Natural killer cell (primary cell): ENCODE results near the gene PRRC2C. TPM values are rescaled to one million over a fixed set of nuclear protein-coding genes. Genes with fewer than 3 reads are reported as not detected.

Source experiments
- ATAC-seq, 3 donors: fragments of 150-1000 bp in 2 of 3; fragments of 200-7000 bp in 1 of 3; cut with Tn5 transposase; 1 replicate in 1 of 3; 2 replicates in 2 of 3; pipeline ENCODE4 v1.10.0; 2021; ENCODE audit warnings: mild to moderate bottlenecking in 2 of 3, moderate library complexity in 2 of 3
- DNase-seq, 2 donors: peaks; one replicate each; pipeline versions ENCODE4 v3.0.0 to v3.0.0-alpha.2; 2013 to 2021; ENCODE audit warnings: mixed read lengths in 1 of 2
- H3K27ac ChIP-seq: one replicate; pipeline ENCODE4 v1.5.1; 2013; ENCODE audit warnings: mild to moderate bottlenecking, low read length
- H3K27me3 ChIP-seq: one replicate; pipeline ENCODE4 v1.6.1; 2013; ENCODE audit warnings: low read length; ENCODE audit not compliant: control insufficient read depth, insufficient read depth
- H3K36me3 ChIP-seq: one replicate; pipeline ENCODE4 v1.6.1; 2013; ENCODE audit warnings: low read length; ENCODE audit not compliant: control insufficient read depth, insufficient read depth
- H3K4me1 ChIP-seq: one replicate; pipeline ENCODE4 v1.6.1; 2013; ENCODE audit warnings: low read length; ENCODE audit not compliant: control insufficient read depth, insufficient read depth
- H3K4me3 ChIP-seq: one replicate; pipeline ENCODE4 v1.5.1; 2013; ENCODE audit warnings: low read length
- H3K9me3 ChIP-seq: one replicate; pipeline ENCODE4 v1.6.1; 2013; ENCODE audit warnings: low read length; ENCODE audit not compliant: control insufficient read depth, insufficient read depth
- H3K27ac Mint-ChIP-seq, 2 donors: one replicate each; pipeline ENCODE4 v1.8.0; 2022; ENCODE audit warnings: mild to moderate bottlenecking in 2 of 2, mixed read lengths in 2 of 2, moderate library complexity in 1 of 2
- H3K27me3 Mint-ChIP-seq, 2 donors: one replicate each; pipeline ENCODE4 v1.8.0; 2022; ENCODE audit warnings: low read depth in 2 of 2, mixed read lengths in 2 of 2
- H3K36me3 Mint-ChIP-seq: one replicate; pipeline ENCODE4 v1.8.0; 2022; ENCODE audit warnings: mixed read lengths
- H3K4me1 Mint-ChIP-seq, 2 donors: one replicate each; pipeline ENCODE4 v1.8.0; 2022; ENCODE audit warnings: mixed read lengths in 2 of 2
- H3K4me3 Mint-ChIP-seq: one replicate; pipeline ENCODE4 v1.8.0; 2022; ENCODE audit warnings: mild to moderate bottlenecking, moderate library complexity, mixed read lengths
- H3K9me3 Mint-ChIP-seq, 2 donors: one replicate each; pipeline ENCODE4 v1.8.0; 2022; ENCODE audit warnings: mixed read lengths in 2 of 2
- CTCF ChIP-seq: fragments of 200-600 bp; IDR thresholded peaks from one replicate; pipeline ENCODE4 v1.8.0; 2022; ENCODE audit warnings: antibody characterized with exemption
- WGBS: methylation state at CpG from one replicate; pipeline ENCODE4 v1.1.7; 2013; ENCODE audit warnings: missing lambda C conversion rate; ENCODE audit not compliant: insufficient coverage; 5-methylcytosine and 5-hydroxymethylcytosine counted together
- intact Hi-C: fragments of 100-400 bp; cut with micrococcal nuclease; formaldehyde crosslinking; loops from one replicate; pipeline ENCODE4 v1.14.2; 2022
- total RNA-seq, 4 donors: library from RNA; stranded (reverse); fragments of 120-200 nt in 1 of 4; gene quantifications; one replicate each; pipeline versions ENCODE4 v1.2.3 to v1.2.4, GENCODE V29; 2013 to 2022

PRRC2C gene
- total RNA-seq, 3 donors from 2014 or later (not counting 1 experiment from before 2014, with no cell fraction given), result 330 to 355 (median 353) TPM

GRCh38 chr1:171515741-171516140 is 30.4 kb downstream of the PRRC2C start:
- Histone ChIP-seq H3K9me3 (no peaks in the 10 kb centered on the region), H3K36me3 (peaks cover 71% of the 10 kb centered on the region), H3K4me3 (no peak overlapping the region), H3K27me3 (no peaks in the 10 kb centered on the region), H3K4me1 (no peaks in the 10 kb centered on the region), H3K27ac (no peak overlapping the region)
- H3K9me3 Mint-ChIP-seq, result no peaks in the 10 kb centered on the region
- no peak for TF ChIP-seq CTCF
- DNase-seq (no peak), ATAC-seq (no peak)
- no peak overlapping the region for H3K4me3 Mint-ChIP-seq
- peaks cover 46 to 59% of the 10 kb centered on the region in 2 donors for H3K4me1 Mint-ChIP-seq
- H3K36me3 Mint-ChIP-seq, result peaks cover 24% of the 10 kb centered on the region
- 94% methylated on average over 2 of the region's 4 CpGs for WGBS
- H3K27me3 Mint-ChIP-seq, result no peaks in the 10 kb centered on the region
- H3K27ac Mint-ChIP-seq, result peak overlapping the region; percentile 33 to 67
- intact Hi-C loops, result no loop called here

GRCh38 chr1:171521567-171521966 is 36.2 kb downstream of the PRRC2C start:
- no peaks in the 10 kb centered on the region for H3K9me3 ChIP-seq
- intact Hi-C loops, result no loop called here
- no peak overlapping the region for H3K27ac ChIP-seq
- no peaks in the 10 kb centered on the region for H3K27me3 Mint-ChIP-seq
- H3K4me1 ChIP-seq, result no peaks in the 10 kb centered on the region
- DNase-seq, result no peak
- peaks cover 81% of the 10 kb centered on the region for H3K36me3 ChIP-seq
- no peak overlapping the region for H3K4me3 ChIP-seq
- H3K4me3 Mint-ChIP-seq, result no peak overlapping the region
- TF ChIP-seq CTCF, result no peak
- peaks cover 9 to 19% of the 10 kb centered on the region in 2 donors for H3K4me1 Mint-ChIP-seq
- no peaks in the 10 kb centered on the region for H3K9me3 Mint-ChIP-seq
- no peaks in the 10 kb centered on the region for H3K27me3 ChIP-seq
- WGBS, result 100% methylated on average over 1 of the region's 2 CpGs
- peak overlapping the region; percentile 43 to 65 for H3K27ac Mint-ChIP-seq
- peaks cover 27% of the 10 kb centered on the region for H3K36me3 Mint-ChIP-seq
- ATAC-seq, result no peak

DNA sequence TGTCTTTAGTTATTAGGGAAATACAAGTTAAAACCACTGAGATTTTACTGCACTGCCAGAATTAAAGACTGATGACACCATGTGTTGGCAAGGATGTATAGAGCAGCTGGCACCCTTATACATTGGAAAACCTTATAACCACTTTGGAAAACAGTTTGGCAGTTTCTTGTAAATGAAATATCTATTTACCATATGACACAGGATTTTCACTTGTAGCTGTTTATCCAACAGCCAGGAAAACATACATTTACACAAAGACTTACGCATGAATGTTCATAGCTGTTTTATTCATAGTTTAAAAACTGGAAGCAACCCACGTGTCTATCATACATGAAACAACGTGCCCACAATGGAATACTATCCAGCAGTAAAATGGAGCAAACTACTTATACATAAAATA is 45.3 kb downstream of the PRRC2C start:
- WGBS, result 100% methylated on average over 3 of the region's 3 CpGs
- Mint-ChIP-seq H3K9me3 (no peaks in the 10 kb centered on the region), H3K36me3 (peaks cover 32% of the 10 kb centered on the region), H3K27ac (no peak overlapping the region), H3K27me3 (no peaks in the 10 kb centered on the region), H3K4me1 (peaks cover 7 to 8% of the 10 kb centered on the region in 2 donors), H3K4me3 (no peak overlapping the region)
- Histone ChIP-seq H3K36me3 (peaks cover 82% of the 10 kb centered on the region), H3K9me3 (no peaks in the 10 kb centered on the region), H3K27ac (no peak overlapping the region), H3K27me3 (no peaks in the 10 kb centered on the region), H3K4me3 (no peak overlapping the region), H3K4me1 (no peaks in the 10 kb centered on the region)
- no peak for DNase-seq
- no peak for ATAC-seq
- intact Hi-C loops, result no loop called here
- TF ChIP-seq CTCF, result no peak

- H3K4me1 ChIP-seq, result no peaks in the 10 kb centered on the region
- Mint-ChIP-seq H3K36me3 (peaks cover 49% of the 10 kb centered on the region), H3K27me3 (no peaks in the 10 kb centered on the region), H3K4me3 (no peak overlapping the region), H3K4me1 (peaks cover 7 to 8% of the 10 kb centered on the region in 2 donors), H3K27ac (peak overlapping the region in 1 of 2 donors; percentile 9), H3K9me3 (no peaks in the 10 kb centered on the region)
- H3K27me3 ChIP-seq, result no peaks in the 10 kb centered on the region
- no peaks in the 10 kb centered on the region for H3K9me3 ChIP-seq
- no peak overlapping the region for H3K27ac ChIP-seq
- no peak for TF ChIP-seq CTCF
- 98% methylated on average over 7 of the region's 7 CpGs for WGBS
- H3K4me3 ChIP-seq, result no peak overlapping the region
- ATAC-seq (no peak), DNase-seq (no peak)
- peaks cover 88% of the 10 kb centered on the region for H3K36me3 ChIP-seq
- intact Hi-C loops, result no loop called here
These were observed 47.2 kb downstream of the PRRC2C start for GRCh38 chr1:171532520-171532919.
